Kidney (tissue), 14 donors: ENCODE measurements around the gene STAB2. TPM values are rescaled to one million over a fixed set of nuclear protein-coding genes. Genes with fewer than 3 reads are reported as not detected.

Experiments
- DNase-seq, 5 donors: peaks; one replicate each; pipeline ENCODE4 v3.0.0-alpha.2; 2013 to 2020
- FAIRE-seq: peaks from 2 replicates; lab custom pipeline; 2012; peaks lifted over from hg19 to GRCh38; lab: Jason Lieb, UNC
- H3K27ac ChIP-seq, 2 donors: one replicate each; pipeline ENCODE4 v1.7.0; 2013; ENCODE audit warnings: low read depth in 2 of 2, low read length in 2 of 2, inconsistent platforms in 1 of 2
- H3K27me3 ChIP-seq: one replicate; pipeline ENCODE4 v1.7.1; 2013; ENCODE audit warnings: low read length, inconsistent platforms; ENCODE audit not compliant: control insufficient read depth, insufficient read depth
- H3K36me3 ChIP-seq, 3 donors: one replicate each; pipeline versions ENCODE4 v1.7.0 to v1.7.1; 2013; ENCODE audit warnings: low read length in 3 of 3, control low read depth in 1 of 3, inconsistent platforms in 1 of 3; ENCODE audit not compliant: insufficient read depth in 3 of 3, control insufficient read depth in 2 of 3
- H3K4me1 ChIP-seq, 3 donors: one replicate each; pipeline versions ENCODE4 v1.7.0 to v1.7.1; 2013; ENCODE audit warnings: low read length in 3 of 3, inconsistent platforms in 1 of 3, low read depth in 1 of 3; ENCODE audit not compliant: control insufficient read depth in 2 of 3, insufficient read depth in 2 of 3
- H3K4me3 ChIP-seq, 3 donors: one replicate each; pipeline versions ENCODE4 v1.7.0 to v1.8.1; 2013; ENCODE audit warnings: low read length in 3 of 3, control low read depth in 1 of 3, inconsistent platforms in 1 of 3
- H3K9ac ChIP-seq, 3 donors: one replicate each; pipeline versions ENCODE4 v1.7.0 to v1.7.1; 2013; ENCODE audit warnings: low read length in 3 of 3, control low read depth in 1 of 3, inconsistent platforms in 1 of 3
- H3K9me3 ChIP-seq, 3 donors: one replicate each; pipeline versions ENCODE4 v1.7.0 to v1.7.1; 2013; ENCODE audit warnings: low read length in 3 of 3, control low read depth in 1 of 3, inconsistent platforms in 1 of 3; ENCODE audit not compliant: control insufficient read depth in 2 of 3, insufficient read depth in 1 of 3
- intact Hi-C: fragments of 100-400 bp; cut with DNase I; formaldehyde crosslinking; loops from one replicate; pipeline ENCODE4 v1.11.1; 2022
- polyA plus RNA-seq: library from polyadenylated mRNA; stranded (reverse); fragments of 350-450 nt; fragmentation: Illumina TruSeq; extraction: RNeasy Lipid Tissue Mini Kit (QIAGEN cat#74804); gene quantifications from one replicate; pipeline ENCODE4 v1.2.3, GENCODE V29; 2014; ENCODE audit warnings: low read depth, low replicate concordance; ENCODE audit not compliant: insufficient read depth
- total RNA-seq: library from RNA; stranded (reverse); fragmentation: NEBNext Ultra II Directional; extraction: Animal tissue kit (Norgen Biotek cat#: 25700); gene quantifications from one replicate; pipeline ENCODE4 v1.2.1, GENCODE V29; 2021
- TF ChIP-seq, protein P1 (sequence below): IDR thresholded peaks from 3 replicates; pipeline ENCODE4 v1.5.1; 2012; ENCODE audit warnings: mild to moderate bottlenecking, moderate library complexity, borderline replicate concordance; ENCODE audit not compliant: insufficient read depth; ENCODE audit errors: extremely low read depth
- donor health status: control.
- donor health status: control.
- donor health status: control.
- donor health status: control.
- donor health status: control.
- donor health status: DM: yes; HTN: yes; CAD: no.
- donor health status: Normal renal cell carcinoma (clear cell type).

Gene STAB2
- total and polyA plus RNA-seq, 2 donors from 2014 or later = 0.16 TPM; not detected in 1

DNA sequence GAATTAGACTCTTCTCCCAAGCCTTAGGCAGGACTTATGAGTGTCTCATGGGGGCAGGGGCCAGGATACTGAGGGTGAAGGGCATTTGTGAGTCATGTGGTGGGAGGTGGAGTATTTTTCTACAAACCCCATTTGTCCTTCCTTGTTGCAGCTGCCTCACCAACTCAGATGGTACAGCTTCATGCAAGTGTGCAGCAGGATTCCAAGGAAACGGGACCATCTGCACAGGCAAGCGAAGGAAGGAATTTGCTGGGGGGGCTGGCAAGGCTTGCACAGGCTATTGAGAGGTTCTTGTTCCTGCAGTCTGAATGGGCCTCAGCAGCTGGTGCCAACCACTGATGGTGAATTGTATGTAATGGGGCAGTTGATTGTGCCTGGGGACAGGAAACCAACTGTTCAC, 125.1 kb downstream of the STAB2 start:
- DNase-seq = no peak
- Histone ChIP-seq H3K27me3 (no peaks in the 10 kb centered on the region), H3K4me3 (no peak overlapping the region), H3K27ac (no peak overlapping the region), H3K9me3 (no peaks in the 10 kb centered on the region), H3K9ac (no peak overlapping the region), H3K4me1 (no peaks in the 10 kb centered on the region), H3K36me3 (no peaks in the 10 kb centered on the region)
- intact Hi-C loops = no loop called here
- FAIRE-seq = no peak
- TF ChIP-seq, protein P1, sequence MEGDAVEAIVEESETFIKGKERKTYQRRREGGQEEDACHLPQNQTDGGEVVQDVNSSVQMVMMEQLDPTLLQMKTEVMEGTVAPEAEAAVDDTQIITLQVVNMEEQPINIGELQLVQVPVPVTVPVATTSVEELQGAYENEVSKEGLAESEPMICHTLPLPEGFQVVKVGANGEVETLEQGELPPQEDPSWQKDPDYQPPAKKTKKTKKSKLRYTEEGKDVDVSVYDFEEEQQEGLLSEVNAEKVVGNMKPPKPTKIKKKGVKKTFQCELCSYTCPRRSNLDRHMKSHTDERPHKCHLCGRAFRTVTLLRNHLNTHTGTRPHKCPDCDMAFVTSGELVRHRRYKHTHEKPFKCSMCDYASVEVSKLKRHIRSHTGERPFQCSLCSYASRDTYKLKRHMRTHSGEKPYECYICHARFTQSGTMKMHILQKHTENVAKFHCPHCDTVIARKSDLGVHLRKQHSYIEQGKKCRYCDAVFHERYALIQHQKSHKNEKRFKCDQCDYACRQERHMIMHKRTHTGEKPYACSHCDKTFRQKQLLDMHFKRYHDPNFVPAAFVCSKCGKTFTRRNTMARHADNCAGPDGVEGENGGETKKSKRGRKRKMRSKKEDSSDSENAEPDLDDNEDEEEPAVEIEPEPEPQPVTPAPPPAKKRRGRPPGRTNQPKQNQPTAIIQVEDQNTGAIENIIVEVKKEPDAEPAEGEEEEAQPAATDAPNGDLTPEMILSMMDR = no peak

DNA sequence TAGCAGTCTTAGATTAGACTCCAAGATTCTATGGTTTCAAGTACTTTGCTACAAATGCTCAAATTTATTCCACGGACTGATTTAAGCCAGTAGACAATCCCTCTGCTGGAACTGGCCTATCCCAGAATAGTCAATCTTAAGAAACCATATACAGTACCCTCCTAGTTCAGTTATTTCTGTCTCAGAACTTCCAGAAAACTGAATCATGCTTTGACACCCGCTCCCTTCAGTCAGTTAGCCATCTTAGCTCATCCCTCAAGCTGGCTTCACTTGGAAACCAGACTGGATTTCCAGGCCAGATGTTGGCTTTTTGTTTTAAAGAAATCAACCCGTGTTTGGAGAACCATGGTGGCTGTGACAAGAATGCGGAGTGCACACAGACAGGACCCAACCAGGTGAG, 128.4 kb downstream of the STAB2 start:
- no peaks in the 10 kb centered on the region for H3K36me3 ChIP-seq
- H3K4me1 ChIP-seq = no peaks in the 10 kb centered on the region
- no peak overlapping the region for H3K4me3 ChIP-seq
- no peak overlapping the region for H3K27ac ChIP-seq
- no peaks in the 10 kb centered on the region for H3K27me3 ChIP-seq
- FAIRE-seq (no peak), DNase-seq (no peak)
- intact Hi-C loops = no loop called here
- no peak overlapping the region for H3K9ac ChIP-seq
- TF ChIP-seq, protein P1 = no peak
- H3K9me3 ChIP-seq = no peaks in the 10 kb centered on the region

DNA sequence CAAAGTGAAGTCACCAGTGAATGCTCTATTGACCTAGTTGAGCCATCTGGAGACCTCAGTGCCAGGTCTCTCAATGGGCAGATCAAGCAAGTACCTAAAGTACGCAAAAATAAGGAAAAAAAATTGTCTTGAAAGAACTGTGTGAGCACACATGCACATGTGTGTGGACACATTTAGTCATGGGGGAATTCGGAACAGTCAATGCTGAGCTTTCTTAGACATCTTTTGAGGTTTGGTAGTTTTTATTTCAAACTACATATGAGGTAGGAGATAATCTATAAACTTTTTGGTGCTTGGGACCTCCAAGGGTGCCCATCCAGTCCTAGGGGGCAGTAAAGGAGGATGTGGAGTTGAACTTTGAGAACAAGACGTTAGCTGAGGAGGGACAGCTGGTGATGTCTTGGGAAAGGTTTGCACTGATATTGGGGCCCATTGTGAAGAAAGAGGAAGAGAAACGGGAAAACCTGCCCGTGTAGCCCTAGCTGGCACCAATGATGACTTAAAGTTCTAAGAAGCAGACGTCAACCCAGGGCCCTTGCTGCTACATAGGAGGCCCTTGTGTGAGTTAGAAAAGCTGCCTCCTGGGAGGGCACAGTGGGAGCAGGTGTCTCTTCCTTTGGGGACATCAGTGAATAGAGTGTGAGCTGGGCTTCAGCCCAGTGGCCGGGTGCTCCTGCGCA, 129.6 kb downstream of the STAB2 start:
- intact Hi-C loops = no loop called here
- FAIRE-seq = no peak
- no peak overlapping the region for H3K4me3 ChIP-seq
- no peaks in the 10 kb centered on the region for H3K36me3 ChIP-seq
- no peak overlapping the region for H3K9ac ChIP-seq
- H3K4me1 ChIP-seq = no peaks in the 10 kb centered on the region
- no peak overlapping the region for H3K27ac ChIP-seq
- no peaks in the 10 kb centered on the region for H3K27me3 ChIP-seq
- H3K9me3 ChIP-seq = no peaks in the 10 kb centered on the region
- DNase-seq = no peak
- TF ChIP-seq, protein P1 = no peak

DNA sequence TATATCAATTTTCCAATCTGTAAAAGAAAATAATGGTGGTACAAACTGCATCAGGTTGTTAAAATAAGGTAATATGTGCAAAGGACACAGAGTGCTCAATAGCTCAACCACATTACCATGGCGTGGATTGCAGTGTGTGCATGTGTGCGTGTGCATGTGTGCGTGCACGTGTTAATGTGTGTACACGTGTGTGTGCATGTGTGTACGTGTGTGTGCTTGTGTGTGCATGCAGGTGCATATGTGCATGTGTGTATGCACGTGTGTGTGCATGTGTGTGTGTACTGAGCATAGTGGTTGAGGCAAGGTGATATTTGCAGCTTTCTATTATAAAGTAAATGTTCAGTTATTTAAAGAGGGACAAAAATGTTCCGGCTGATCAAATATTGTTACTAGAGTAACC, 138.3 kb downstream of the STAB2 start:
- no peak for FAIRE-seq
- intact Hi-C loops = no loop called here
- DNase-seq = no peak
- Histone ChIP-seq H3K4me1 (no peaks in the 10 kb centered on the region), H3K36me3 (no peaks in the 10 kb centered on the region), H3K4me3 (no peak overlapping the region), H3K27me3 (no peaks in the 10 kb centered on the region), H3K9me3 (no peaks in the 10 kb centered on the region), H3K9ac (no peak overlapping the region), H3K27ac (no peak overlapping the region)
- TF ChIP-seq, protein P1 = no peak
